ENCODE data around the gene IGSF21.

- TF ChIP-seq USF2 (IDR thresholded peaks at IDR 0.05; ENCODE audit: low read length) = no peak
- TF ChIP-seq EP300 (IDR thresholded peaks at IDR 0.05; ENCODE audit: borderline replicate concordance in 1 of 2, low read depth in 2 of 2, low read length in 2 of 2) = no peak
- TF ChIP-seq CTCF (IDR thresholded peaks at IDR 0.05; ENCODE audit: control extremely low read depth in 1 of 3, insufficient read depth in 1 of 3, low read depth in 1 of 3, low read length in 3 of 3) = no peak
Measured at GRCh38 chr1:18188820-18189517, 81.4 kb downstream of the IGSF21 start.
